GM12892 (cell line): ENCODE data around the gene FAM193A.

Source experiments
- POLR2A ChIP-seq: IDR thresholded peaks from 2 replicates; pipeline ENCODE4 v1.6.1; 2011; ENCODE audit warnings: low read depth, low read length, control low read depth
- TAF1 ChIP-seq: IDR thresholded peaks from 2 replicates; pipeline ENCODE4 v1.6.1; 2011; ENCODE audit warnings: low read depth, mild to moderate bottlenecking, control low read depth, low read length, borderline replicate concordance

GRCh38 chr4:2595436-2595835 lies 59.0 kb downstream of the FAM193A start:
- no peak for TF ChIP-seq POLR2A
- no peak for TF ChIP-seq TAF1
